Tibial nerve (tissue), 4 donors: ENCODE results near the gene MED4. TPM values are rescaled to one million over a fixed set of nuclear protein-coding genes. Genes with fewer than 3 reads are reported as not detected.

Source experiments
- DNase-seq, 2 donors: peaks; one replicate each; pipeline ENCODE4 v3.0.0-alpha.2; 2019; ENCODE audit warnings: low spot score in 2 of 2
- H3K27ac ChIP-seq, 4 donors: fragments of 200-600 bp; sonication (generic) in 3 of 4; one replicate each; pipeline ENCODE4 v1.5.1; 2017 to 2019; ENCODE audit warnings: mild to moderate bottlenecking in 1 of 4
- H3K27me3 ChIP-seq, 2 donors: fragments of 200-600 bp; sonication (generic) in 1 of 2; one replicate each; pipeline versions ENCODE4 v1.5.1 to v1.6.0; 2017 to 2019
- H3K36me3 ChIP-seq, 3 donors: fragments of 200-600 bp; sonication (generic); one replicate each; pipeline ENCODE4 v1.5.1; 2018 to 2019
- H3K4me1 ChIP-seq, 4 donors: fragments of 200-600 bp; sonication (generic) in 3 of 4; one replicate each; pipeline ENCODE4 v1.5.1; 2017 to 2019
- H3K4me3 ChIP-seq, 4 donors: fragments of 200-600 bp; sonication (generic) in 3 of 4; one replicate each; pipeline ENCODE4 v1.5.1; 2017 to 2019; ENCODE audit warnings: mild to moderate bottlenecking in 1 of 4, moderate library complexity in 1 of 4
- H3K9me3 ChIP-seq, 4 donors: fragments of 200-600 bp; sonication (generic) in 3 of 4; one replicate each; pipeline ENCODE4 v1.5.1; 2017 to 2019
- CTCF ChIP-seq, 5 experiments: fragments of 200-600 bp in 3 of 5; fragments of 450-650 bp in 2 of 5; sonication (generic) in 3 of 5; IDR thresholded peaks; one replicate each; pipeline ENCODE4 v1.5.1; 2016 to 2019; ENCODE audit warnings: antibody characterized with exemption in 5 of 5, mild to moderate bottlenecking in 3 of 5, moderate library complexity in 2 of 5
- EP300 ChIP-seq, 2 donors: sonication (generic); formaldehyde crosslinking; IDR thresholded peaks; one replicate each; pipeline ENCODE4 v1.6.1; 2017; ENCODE audit warnings: antibody characterized with exemption in 2 of 2, mild to moderate bottlenecking in 1 of 2
- POLR2A ChIP-seq, 2 donors: fragments of 450-650 bp; IDR thresholded peaks; one replicate each; pipeline ENCODE4 v1.6.1; 2017; ENCODE audit warnings: antibody characterized with exemption in 2 of 2, mild to moderate bottlenecking in 2 of 2, moderate library complexity in 2 of 2
- WGBS, 2 donors: methylation state at CpG; one replicate each; pipeline ENCODE4 v1.1.5; 2018; 5-methylcytosine and 5-hydroxymethylcytosine counted together
- total RNA-seq, 4 donors: library from RNA; depleted of rRNA; stranded (reverse); fragments of >200 nt; gene quantifications; one replicate each; pipeline ENCODE4 v1.1.0, GENCODE V29; 2016

The MED4 gene
- total RNA-seq, 4 donors from 2014 or later: 27.0 to 41.0 (median 31.4) TPM

DNA sequence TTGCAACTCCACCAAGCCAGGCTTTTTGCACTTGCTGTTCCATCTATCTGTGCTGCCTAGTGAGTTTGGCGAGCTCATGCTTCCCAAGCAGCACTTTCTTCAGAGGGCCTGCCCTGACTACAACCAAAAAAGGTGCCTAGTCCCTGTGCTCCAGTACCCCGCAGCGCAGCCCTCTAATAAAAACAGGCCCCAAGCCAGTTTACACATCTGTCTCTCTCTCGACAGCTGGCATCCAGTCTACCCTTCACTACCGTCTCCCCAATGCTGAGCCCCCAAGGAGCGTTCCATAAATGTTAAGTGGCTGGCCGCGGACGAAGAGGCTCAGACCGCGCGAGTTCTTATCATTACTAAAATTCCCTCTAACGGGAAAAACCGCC is 512 bp downstream of the MED4 start:
- peak overlapping the region; percentile 92 to 100 (median 96) for H3K4me3 ChIP-seq
- H3K27ac ChIP-seq: peak overlapping the region; percentile 88 to 93 (median 91)
- no peak for DNase-seq
- H3K36me3 ChIP-seq: no peaks in the 10 kb centered on the region
- H3K9me3 ChIP-seq: no peaks in the 10 kb centered on the region
- TF ChIP-seq EP300 (IDR thresholded peaks at IDR 0.05) (no peak), POLR2A (IDR thresholded peaks at IDR 0.05) (no peak), CTCF (IDR thresholded peaks at IDR 0.05) (no peak)
- WGBS, 2 donors: 0 to 2% methylated on average over 14 of the region's 14 CpGs
- no peaks in the 10 kb centered on the region for H3K27me3 ChIP-seq
- H3K4me1 ChIP-seq: peaks cover 0 to 50% (median 16%) of the 10 kb centered on the region in 4 donors

- 80 to 81% methylated on average over 9 of the region's 9 CpGs for WGBS, 2 donors
- DNase-seq: no peak
- TF ChIP-seq CTCF (IDR thresholded peaks at IDR 0.05) (no peak), EP300 (IDR thresholded peaks at IDR 0.05) (no peak), POLR2A (IDR thresholded peaks at IDR 0.05) (no peak)
- no peaks in the 10 kb centered on the region for H3K27me3 ChIP-seq
- H3K36me3 ChIP-seq: no peaks in the 10 kb centered on the region
- peak overlapping the region in 2 of 4 donors; percentile 92 to 93 for H3K4me3 ChIP-seq
- H3K4me1 ChIP-seq: peaks cover 0 to 58% (median 16%) of the 10 kb centered on the region in 4 donors
- H3K27ac ChIP-seq: no peak overlapping the region
- no peaks in the 10 kb centered on the region for H3K9me3 ChIP-seq
Measured at GRCh38 chr13:48093588-48093987, 1.3 kb downstream of the MED4 start.

DNA sequence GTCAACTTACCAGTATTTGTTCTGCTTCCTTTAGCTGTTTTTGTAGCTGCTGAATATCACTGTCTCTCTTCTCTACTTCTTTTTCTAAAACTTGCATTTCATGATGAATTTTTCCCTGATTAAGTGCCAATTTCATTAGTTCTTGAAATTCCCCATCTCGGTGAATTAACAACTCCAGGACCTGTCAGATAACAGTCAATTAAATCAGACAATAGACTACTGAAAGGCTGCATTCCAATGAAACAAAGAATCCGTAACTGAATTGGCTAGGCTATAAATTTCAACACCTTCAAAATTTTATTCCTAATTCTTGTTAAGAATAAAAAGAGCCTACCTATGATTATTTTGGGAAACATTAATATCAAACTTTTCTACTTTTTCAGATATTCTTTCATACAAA is 8.6 kb downstream of the MED4 start:
- no peaks in the 10 kb centered on the region for H3K27me3 ChIP-seq
- 52 to 63% methylated on average over 2 of the region's 2 CpGs for WGBS, 2 donors
- peaks cover 0 to 32% (median under 1%) of the 10 kb centered on the region in 4 donors for H3K4me1 ChIP-seq
- TF ChIP-seq CTCF (IDR thresholded peaks at IDR 0.05) (no peak), EP300 (IDR thresholded peaks at IDR 0.05) (no peak), POLR2A (IDR thresholded peaks at IDR 0.05) (no peak)
- peaks cover 3 to 53% (median 6%) of the 10 kb centered on the region in 3 donors for H3K36me3 ChIP-seq
- no peak overlapping the region for H3K27ac ChIP-seq
- no peak for DNase-seq
- no peak overlapping the region for H3K4me3 ChIP-seq
- H3K9me3 ChIP-seq: no peaks in the 10 kb centered on the region

GRCh38 chr13:48081739-48082138 is 13.2 kb downstream of the MED4 start:
- Histone ChIP-seq H3K4me3 (no peak overlapping the region), H3K27me3 (no peaks in the 10 kb centered on the region), H3K4me1 (no peaks in the 10 kb centered on the region), H3K36me3 (peaks cover 2 to 89% (median 13%) of the 10 kb centered on the region in 3 donors), H3K27ac (no peak overlapping the region), H3K9me3 (no peaks in the 10 kb centered on the region)
- no peak for DNase-seq
- no peak for TF ChIP-seq CTCF (IDR thresholded peaks at IDR 0.05)
- TF ChIP-seq EP300 (IDR thresholded peaks at IDR 0.05): no peak
- TF ChIP-seq POLR2A (IDR thresholded peaks at IDR 0.05): no peak
- 89 to 93% methylated on average over 4 of the region's 4 CpGs for WGBS, 2 donors

GRCh38 chr13:48078251-48078656 is 16.6 kb downstream of the MED4 start:
- H3K36me3 ChIP-seq: peaks cover 2 to 100% (median 17%) of the 10 kb centered on the region in 3 donors
- 45 to 50% methylated on average over 2 of the region's 2 CpGs for WGBS, 2 donors

More at GRCh38 chr13:48078251-48078656, 16.6 kb downstream of the MED4 start:
- TF ChIP-seq EP300 (IDR thresholded peaks at IDR 0.05) (no peak), POLR2A (IDR thresholded peaks at IDR 0.05) (no peak), CTCF (IDR thresholded peaks at IDR 0.05) (peak in 1 of 5 experiments; percentile 9)
- Histone ChIP-seq H3K4me3 (no peak overlapping the region), H3K27ac (no peak overlapping the region), H3K4me1 (no peaks in the 10 kb centered on the region), H3K27me3 (no peaks in the 10 kb centered on the region), H3K9me3 (no peaks in the 10 kb centered on the region)
- DNase-seq: no peak
